ENCODE results near the gene IFT27.

GRCh38 chr22:36739185-36739584, 36.7 kb downstream of the IFT27 start:
- TF ChIP-seq CTCF (optimal IDR thresholded peaks at IDR 0.05 in 1 of 3, IDR thresholded peaks at IDR 0.05 in 1 of 3, conservative IDR thresholded peaks at IDR 0.05 in 1 of 3; ENCODE audit: extremely low read depth in 1 of 3, insufficient read depth in 2 of 3, low read length in 3 of 3) (no peak), EZH2 (IDR thresholded peaks at IDR 0.05; ENCODE audit: low read length) (no peak)
